Measurements from ENCODE around the gene VTN.

The VTN gene

GRCh38 chr17:28368306-28368831 is 1.7 kb downstream of the VTN start:
- no peak overlapping the region for H3K27ac ChIP-seq (ENCODE audit: poor library complexity, severe bottlenecking)
- H3K4me1 ChIP-seq (ENCODE audit: insufficient read depth, poor library complexity, severe bottlenecking): peaks cover 6% of the 10 kb centered on the region
- DNase-seq (ENCODE audit: low spot score) (no peak), ATAC-seq (ENCODE audit: low read depth) (no peak)
- no peaks in the 10 kb centered on the region; the same call in 1 of the 2 replicates for H3K36me3 ChIP-seq (ENCODE audit: low read depth)
- H3K9me3 ChIP-seq (ENCODE audit: severe bottlenecking): no peaks in the 10 kb centered on the region
- H3K27me3 ChIP-seq (ENCODE audit: insufficient read depth, poor library complexity, severe bottlenecking): no peaks in the 10 kb centered on the region
- TF ChIP-seq CTCF (IDR thresholded peaks at IDR 0.05; ENCODE audit: poor library complexity, severe bottlenecking): no peak
- H3K4me3 ChIP-seq (ENCODE audit: severe bottlenecking): no peak overlapping the region

GRCh38 chr17:28367641-28368305 is 2.3 kb downstream of the VTN start:
- Histone ChIP-seq H3K27ac (ENCODE audit: poor library complexity, severe bottlenecking) (no peak overlapping the region), H3K9me3 (ENCODE audit: severe bottlenecking) (no peaks in the 10 kb centered on the region), H3K4me3 (ENCODE audit: severe bottlenecking) (no peak overlapping the region), H3K36me3 (ENCODE audit: low read depth) (no peaks in the 10 kb centered on the region; the same call in 1 of the 2 replicates), H3K4me1 (ENCODE audit: insufficient read depth, poor library complexity, severe bottlenecking) (peaks cover 6% of the 10 kb centered on the region), H3K27me3 (ENCODE audit: insufficient read depth, poor library complexity, severe bottlenecking) (no peaks in the 10 kb centered on the region)
- ATAC-seq (ENCODE audit: low read depth) (no peak), DNase-seq (ENCODE audit: low spot score) (no peak)
- TF ChIP-seq CTCF (IDR thresholded peaks at IDR 0.05; ENCODE audit: poor library complexity, severe bottlenecking): no peak

- H3K27ac ChIP-seq (ENCODE audit: poor library complexity, severe bottlenecking): no peak overlapping the region
- peaks cover 6% of the 10 kb centered on the region for H3K4me1 ChIP-seq (ENCODE audit: insufficient read depth, poor library complexity, severe bottlenecking)
- no peaks in the 10 kb centered on the region for H3K27me3 ChIP-seq (ENCODE audit: insufficient read depth, poor library complexity, severe bottlenecking)
- no peak for TF ChIP-seq CTCF (IDR thresholded peaks at IDR 0.05; ENCODE audit: poor library complexity, severe bottlenecking)
- H3K36me3 ChIP-seq (ENCODE audit: low read depth): peaks cover 3% of the 10 kb centered on the region
- DNase-seq (ENCODE audit: low spot score) (no peak), ATAC-seq (ENCODE audit: low read depth) (no peak)
- H3K4me3 ChIP-seq (ENCODE audit: severe bottlenecking): no peak overlapping the region
- no peaks in the 10 kb centered on the region for H3K9me3 ChIP-seq (ENCODE audit: severe bottlenecking)
These were observed 3.5 kb downstream of the VTN start for GRCh38 chr17:28366605-28367004.

GRCh38 chr17:28365487-28365886 is 4.6 kb downstream of the VTN start:
- ATAC-seq (ENCODE audit: low read depth) (no peak), DNase-seq (ENCODE audit: low spot score) (no peak)
- H3K4me3 ChIP-seq (ENCODE audit: severe bottlenecking): no peak overlapping the region
- peaks cover 14% of the 10 kb centered on the region for H3K36me3 ChIP-seq (ENCODE audit: low read depth)
- no peaks in the 10 kb centered on the region for H3K27me3 ChIP-seq (ENCODE audit: insufficient read depth, poor library complexity, severe bottlenecking)
- no peaks in the 10 kb centered on the region for H3K9me3 ChIP-seq (ENCODE audit: severe bottlenecking)
- no peaks in the 10 kb centered on the region for H3K4me1 ChIP-seq (ENCODE audit: insufficient read depth, poor library complexity, severe bottlenecking)
- H3K27ac ChIP-seq (ENCODE audit: poor library complexity, severe bottlenecking): no peak overlapping the region
- no peak for TF ChIP-seq CTCF (IDR thresholded peaks at IDR 0.05; ENCODE audit: poor library complexity, severe bottlenecking)
